ENCODE data around the gene CPVL.

Gene CPVL

DNA sequence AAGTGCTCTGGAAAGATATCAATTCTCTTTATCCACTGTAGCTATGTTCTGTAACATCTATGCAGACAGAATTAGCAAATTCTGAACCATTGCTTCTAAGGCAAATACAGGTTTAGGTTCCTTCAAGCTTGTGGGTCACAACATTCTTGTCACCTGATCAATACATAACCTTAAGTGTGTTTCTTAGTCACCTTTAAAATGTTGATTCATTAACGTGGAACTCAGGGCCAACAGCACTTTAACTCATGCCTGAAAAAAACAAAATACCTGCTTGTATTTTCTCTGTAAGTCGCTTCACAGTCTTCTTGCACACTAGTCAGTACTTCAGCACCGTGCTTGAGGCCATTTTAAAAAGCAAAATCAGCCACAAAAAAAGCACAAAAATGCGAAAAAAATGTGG lies 153.0 kb downstream of the CPVL start:
- TF ChIP-seq, protein P1, sequence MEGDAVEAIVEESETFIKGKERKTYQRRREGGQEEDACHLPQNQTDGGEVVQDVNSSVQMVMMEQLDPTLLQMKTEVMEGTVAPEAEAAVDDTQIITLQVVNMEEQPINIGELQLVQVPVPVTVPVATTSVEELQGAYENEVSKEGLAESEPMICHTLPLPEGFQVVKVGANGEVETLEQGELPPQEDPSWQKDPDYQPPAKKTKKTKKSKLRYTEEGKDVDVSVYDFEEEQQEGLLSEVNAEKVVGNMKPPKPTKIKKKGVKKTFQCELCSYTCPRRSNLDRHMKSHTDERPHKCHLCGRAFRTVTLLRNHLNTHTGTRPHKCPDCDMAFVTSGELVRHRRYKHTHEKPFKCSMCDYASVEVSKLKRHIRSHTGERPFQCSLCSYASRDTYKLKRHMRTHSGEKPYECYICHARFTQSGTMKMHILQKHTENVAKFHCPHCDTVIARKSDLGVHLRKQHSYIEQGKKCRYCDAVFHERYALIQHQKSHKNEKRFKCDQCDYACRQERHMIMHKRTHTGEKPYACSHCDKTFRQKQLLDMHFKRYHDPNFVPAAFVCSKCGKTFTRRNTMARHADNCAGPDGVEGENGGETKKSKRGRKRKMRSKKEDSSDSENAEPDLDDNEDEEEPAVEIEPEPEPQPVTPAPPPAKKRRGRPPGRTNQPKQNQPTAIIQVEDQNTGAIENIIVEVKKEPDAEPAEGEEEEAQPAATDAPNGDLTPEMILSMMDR (IDR thresholded peaks at IDR 0.05; ENCODE audit: low read depth, low read length, missing control alignments): no peak
- in situ Hi-C loops (cut with HindIII; ENCODE audit: low sequenced_read_pairs): no loop called here
- DNase-seq (ENCODE audit: low read depth): no peak
- H3K4me3 ChIP-seq (ENCODE audit: low read depth, low read length): no peak overlapping the region

DNA sequence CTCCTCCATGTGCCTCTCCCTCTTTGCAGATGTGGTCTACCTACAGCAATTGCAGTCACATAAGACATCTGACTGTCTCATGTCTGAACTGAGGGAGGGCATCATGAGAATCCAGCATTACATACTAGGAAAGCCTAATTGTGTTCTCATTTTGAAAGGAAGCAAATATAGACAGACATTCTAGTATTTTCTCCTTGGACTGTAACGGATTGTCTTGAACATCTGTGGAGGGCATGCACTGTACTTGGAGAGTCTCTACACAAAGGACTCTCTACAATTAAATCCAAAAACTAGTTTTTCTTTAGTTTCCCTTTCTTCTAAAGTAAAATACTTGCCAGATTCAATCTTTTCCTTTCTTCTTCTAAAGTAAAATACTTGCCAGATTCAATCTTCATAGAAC lies 153.5 kb downstream of the CPVL start:
- TF ChIP-seq, protein P1 (IDR thresholded peaks at IDR 0.05; ENCODE audit: low read depth, low read length, missing control alignments): no peak
- DNase-seq (ENCODE audit: low read depth): no peak
- in situ Hi-C loops (cut with HindIII; ENCODE audit: low sequenced_read_pairs): no loop called here
- no peak overlapping the region for H3K4me3 ChIP-seq (ENCODE audit: low read depth, low read length)

DNA sequence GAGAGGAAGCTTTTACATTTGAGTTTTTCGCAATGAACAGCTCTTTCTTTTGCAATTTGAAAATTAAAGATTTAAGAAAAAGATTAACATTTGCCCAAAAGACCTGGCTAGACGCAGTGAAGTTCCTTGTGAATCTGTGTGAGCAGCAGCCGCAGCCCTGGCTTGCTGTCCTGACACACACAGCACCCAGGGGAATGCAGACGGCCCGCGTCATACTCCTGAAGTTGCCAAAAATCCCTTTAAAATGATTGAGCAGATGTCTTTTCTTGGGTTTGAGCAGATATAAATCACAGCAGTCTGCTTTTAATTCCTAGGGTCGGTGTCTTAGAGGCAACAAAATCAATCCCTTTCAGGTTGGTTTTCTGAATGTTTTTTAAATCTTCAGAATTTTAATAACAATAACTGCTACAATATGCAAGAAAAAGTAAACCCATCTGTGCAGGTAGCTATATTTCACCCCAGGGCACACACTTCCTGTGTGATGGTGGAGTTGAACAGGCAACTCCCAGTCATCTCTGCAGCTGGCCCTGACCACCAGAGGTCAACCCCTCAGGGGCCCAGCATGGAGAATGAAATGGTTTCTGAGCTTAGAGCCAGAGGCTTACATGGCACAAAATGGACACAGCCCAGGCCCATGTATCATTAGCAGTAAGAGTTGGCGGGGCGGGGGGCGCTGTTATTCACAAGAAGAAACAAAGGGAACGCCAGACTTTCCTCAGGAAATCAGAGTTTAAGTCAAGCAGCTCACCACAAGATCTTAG lies 156.0 kb downstream of the CPVL start:
- H3K4me3 ChIP-seq (ENCODE audit: low read depth, low read length): no peak overlapping the region
- in situ Hi-C loops (cut with HindIII; ENCODE audit: low sequenced_read_pairs): no loop called here
- no peak for DNase-seq (ENCODE audit: low read depth)
- TF ChIP-seq, protein P1 (IDR thresholded peaks at IDR 0.05; ENCODE audit: low read depth, low read length, missing control alignments): no peak

- TF ChIP-seq, protein P1 (IDR thresholded peaks at IDR 0.05; ENCODE audit: low read depth, low read length, missing control alignments): no peak
- H3K4me3 ChIP-seq (ENCODE audit: low read depth, low read length): no peak overlapping the region
- DNase-seq (ENCODE audit: low read depth): no peak
- in situ Hi-C loops (cut with HindIII; ENCODE audit: low sequenced_read_pairs): no loop called here
Measured at GRCh38 chr7:28989211-28989980, 156.9 kb downstream of the CPVL start.

DNA sequence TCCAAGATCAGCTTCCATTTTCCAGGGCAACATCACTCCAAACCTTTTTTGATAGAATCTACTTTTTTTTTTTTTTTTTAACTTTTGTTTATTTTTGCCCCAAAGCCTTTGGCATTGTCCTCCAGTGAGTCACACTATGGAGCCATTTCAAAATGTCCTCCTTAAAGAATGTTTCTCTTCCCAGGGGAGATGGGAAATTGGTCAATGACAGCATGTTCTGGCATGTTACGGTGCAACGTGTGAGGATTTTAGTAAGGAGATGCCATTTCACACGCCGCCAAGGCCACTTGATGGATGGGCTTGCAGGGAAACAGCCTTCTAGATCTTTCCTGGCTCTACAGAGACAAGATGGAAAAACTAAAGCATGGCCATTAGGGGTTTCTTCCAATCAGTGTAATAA lies 157.5 kb downstream of the CPVL start:
- in situ Hi-C loops (cut with HindIII; ENCODE audit: low sequenced_read_pairs): no loop called here
- no peak overlapping the region for H3K4me3 ChIP-seq (ENCODE audit: low read depth, low read length)
- TF ChIP-seq, protein P1 (IDR thresholded peaks at IDR 0.05; ENCODE audit: low read depth, low read length, missing control alignments): no peak
- DNase-seq (ENCODE audit: low read depth): peak; percentile 93

- TF ChIP-seq, protein P1 (IDR thresholded peaks at IDR 0.05; ENCODE audit: low read depth, low read length, missing control alignments): no peak
- no peak overlapping the region for H3K4me3 ChIP-seq (ENCODE audit: low read depth, low read length)
- in situ Hi-C loops (cut with HindIII; ENCODE audit: low sequenced_read_pairs): no loop called here
- no peak for DNase-seq (ENCODE audit: low read depth)
Measured at GRCh38 chr7:28988091-28988490, 158.2 kb downstream of the CPVL start.

Data from astrocyte of the cerebellum (primary cell).